OCI-LY7 (cell line): Measurements from ENCODE around the gene C11orf71. TPM values are rescaled to one million over a fixed set of nuclear protein-coding genes. Genes with fewer than 3 reads are reported as not detected.

ENCODE experiments used
- BruUV-seq: library from RNA; stranded (reverse); fragments of 400-500 nt; replicated peaks from 2 replicates; lab custom pipeline; 2021; lab: Mats Ljungman, UMichigan
- CTCF ChIA-PET: fragments of 300-600 bp; sonication (Branson Sonifier 250); formaldehyde crosslinking; loops from one replicate; lab custom pipeline; 2022; ENCODE audit warnings: antibody characterized with exemption; ENCODE audit not compliant: unreplicated experiment; lab: Charles Lee
- POLR2A ChIA-PET: fragments of 300-600 bp; sonication (Branson Sonifier 250); formaldehyde crosslinking; loops from one replicate; lab custom pipeline; 2022; ENCODE audit warnings: antibody characterized with exemption; lab: Charles Lee
- DNase-seq: peaks from one replicate; pipeline ENCODE4 v3.0.0-alpha.2; 2015; ENCODE audit warnings: low spot score
- H2AFZ ChIP-seq: fragments of 200-600 bp; sonication (generic), shearing (Covaris generic); 2 replicates; pipeline ENCODE4 v1.6.1; 2014; ENCODE audit warnings: mild to moderate bottlenecking, antibody characterized with exemption, low read length, moderate library complexity
- H3K27ac ChIP-seq: fragments of 200-600 bp; sonication (generic); 2 replicates; pipeline ENCODE4 v1.5.1; 2014; ENCODE audit warnings: mixed run types, low read depth, mild to moderate bottlenecking, moderate library complexity, low read length, inconsistent platforms; ENCODE audit not compliant: poor library complexity, severe bottlenecking
- H3K36me3 ChIP-seq: fragments of 200-600 bp; sonication (generic); 2 replicates; pipeline ENCODE4 v1.6.1; 2014; ENCODE audit warnings: mild to moderate bottlenecking, antibody characterized with exemption, low read length, moderate library complexity, mixed read lengths; ENCODE audit not compliant: insufficient read depth
- H3K4me1 ChIP-seq: fragments of 200-600 bp; sonication (generic); 2 replicates; pipeline ENCODE4 v1.5.1; 2014; ENCODE audit warnings: mild to moderate bottlenecking, low read length; ENCODE audit not compliant: insufficient read depth, poor library complexity, severe bottlenecking
- H3K4me2 ChIP-seq: fragments of 200-600 bp; sonication (generic); 2 replicates; pipeline ENCODE4 v1.6.1; 2014; ENCODE audit warnings: mild to moderate bottlenecking, low read length
- H3K4me3 ChIP-seq: fragments of 200-600 bp; sonication (generic); 2 replicates; pipeline ENCODE4 v1.5.1; 2014; ENCODE audit warnings: mild to moderate bottlenecking, low read depth, low read length; ENCODE audit not compliant: poor library complexity, severe bottlenecking
- H3K79me2 ChIP-seq: fragments of 200-600 bp; sonication (generic); 2 replicates; pipeline ENCODE4 v1.6.1; 2016; ENCODE audit warnings: low read depth, mild to moderate bottlenecking, low read length, moderate library complexity, mixed read lengths; ENCODE audit not compliant: insufficient read depth
- H3K9me2 ChIP-seq: fragments of 200-600 bp; sonication (generic); 2 replicates; pipeline ENCODE4 v1.6.1; 2016; ENCODE audit warnings: mild to moderate bottlenecking, low read length, mixed read lengths; ENCODE audit not compliant: insufficient read depth
- H3K9me3 ChIP-seq: fragments of 200-600 bp; sonication (generic); 2 replicates; pipeline ENCODE4 v1.6.1; 2014; ENCODE audit warnings: mild to moderate bottlenecking, mixed run types, low read length, mixed read lengths
- H4K20me1 ChIP-seq: fragments of 200-600 bp; sonication (generic); 2 replicates; pipeline ENCODE4 v1.6.1; 2014; ENCODE audit warnings: mild to moderate bottlenecking, antibody characterized with exemption, low read length, moderate library complexity, mixed read lengths; ENCODE audit not compliant: insufficient read depth
- CTCF ChIP-seq: fragments of 200-600 bp; sonication (generic); conservative IDR thresholded peaks from 2 replicates; pipeline ENCODE4 v1.5.1; 2014; ENCODE audit warnings: mild to moderate bottlenecking, antibody characterized with exemption, low read length, moderate library complexity, mixed read lengths
- EZH2phosphoT487 ChIP-seq: fragments of 200-600 bp; sonication (generic); IDR thresholded peaks from 2 replicates; pipeline ENCODE4 v1.6.1; 2018; ENCODE audit warnings: low read depth, borderline replicate concordance, mild to moderate bottlenecking, mixed run types, antibody characterized with exemption, low read length, moderate library complexity, mixed read lengths
- intact Hi-C: fragments of 100-400 bp; cut with micrococcal nuclease; formaldehyde crosslinking; loops from one replicate; pipeline ENCODE4 v1.10.0; 2022; ENCODE audit not compliant: unreplicated experiment
- total RNA-seq, 2 experiments: library from RNA; depleted of rRNA in 1 of 2; stranded (reverse); fragments of >200 nt in 1 of 2; shearing (Covaris generic) in 1 of 2; gene quantifications; 2 replicates each; pipeline ENCODE4 v1.2.3, GENCODE V29; 2014 to 2022

C11orf71 gene
- total RNA-seq, 2 experiments from 2014 or later, result 12.8 to 28.7 TPM

- POLR2A ChIA-PET, result no interaction called here
- DNase-seq, result no peak
- Histone ChIP-seq H3K36me3 (peaks cover 55% of the 10 kb centered on the region), H3K27ac (no peak overlapping the region), H2AFZ (no peak overlapping the region), H3K4me2 (no peak overlapping the region), H3K4me3 (no peak overlapping the region), H3K4me1 (no peaks in the 10 kb centered on the region), H4K20me1 (no peaks in the 10 kb centered on the region), H3K9me2 (no peaks in the 10 kb centered on the region), H3K79me2 (no peaks in the 10 kb centered on the region), H3K9me3 (no peaks in the 10 kb centered on the region)
- BruUV-seq, result no TSS peak
- CTCF ChIA-PET, result no interaction called here
- intact Hi-C loops, result no loop called here
- TF ChIP-seq EZH2phosphoT487 (no peak), CTCF (no peak)
These were observed 48.6 kb upstream of the C11orf71 start for GRCh38 chr11:114448749-114449482.

- no peaks in the 10 kb centered on the region for H3K9me3 ChIP-seq
- no peaks in the 10 kb centered on the region for H3K4me1 ChIP-seq
- intact Hi-C loops, result no loop called here
- no peak overlapping the region for H2AFZ ChIP-seq
- H3K36me3 ChIP-seq, result peaks cover 59% of the 10 kb centered on the region
- no peaks in the 10 kb centered on the region for H3K9me2 ChIP-seq
- ChIA-PET POLR2A (no interaction called here), CTCF (no interaction called here)
- H3K4me2 ChIP-seq, result no peak overlapping the region
- DNase-seq, result no peak
- H3K4me3 ChIP-seq, result no peak overlapping the region
- no peak overlapping the region for H3K27ac ChIP-seq
- no TSS peak for BruUV-seq
- H3K79me2 ChIP-seq, result no peaks in the 10 kb centered on the region
- TF ChIP-seq CTCF (no peak), EZH2phosphoT487 (no peak)
- no peaks in the 10 kb centered on the region for H4K20me1 ChIP-seq
These were observed 47.6 kb upstream of the C11orf71 start for GRCh38 chr11:114447892-114448291.

GRCh38 chr11:114447444-114447843 is 47.1 kb upstream of the C11orf71 start:
- Histone ChIP-seq H4K20me1 (no peaks in the 10 kb centered on the region), H3K9me2 (no peaks in the 10 kb centered on the region), H3K36me3 (peaks cover 59% of the 10 kb centered on the region), H2AFZ (no peak overlapping the region), H3K27ac (no peak overlapping the region), H3K79me2 (0 out of 2 replicates have a peak, but pooled peaks cover under 1% of the 10 kb centered on the region), H3K4me2 (no peak overlapping the region), H3K4me1 (no peaks in the 10 kb centered on the region), H3K9me3 (no peaks in the 10 kb centered on the region), H3K4me3 (no peak overlapping the region)
- BruUV-seq, result no TSS peak
- ChIA-PET CTCF (no interaction called here), POLR2A (no interaction called here)
- no peak for DNase-seq
- intact Hi-C loops, result no loop called here
- TF ChIP-seq CTCF, result no peak
- no peak for TF ChIP-seq EZH2phosphoT487
